ENCODE data around the gene TARBP2.
A peak's percentile ranks its signal among the peaks of the same experiment; 100 is the strongest.

DNA sequence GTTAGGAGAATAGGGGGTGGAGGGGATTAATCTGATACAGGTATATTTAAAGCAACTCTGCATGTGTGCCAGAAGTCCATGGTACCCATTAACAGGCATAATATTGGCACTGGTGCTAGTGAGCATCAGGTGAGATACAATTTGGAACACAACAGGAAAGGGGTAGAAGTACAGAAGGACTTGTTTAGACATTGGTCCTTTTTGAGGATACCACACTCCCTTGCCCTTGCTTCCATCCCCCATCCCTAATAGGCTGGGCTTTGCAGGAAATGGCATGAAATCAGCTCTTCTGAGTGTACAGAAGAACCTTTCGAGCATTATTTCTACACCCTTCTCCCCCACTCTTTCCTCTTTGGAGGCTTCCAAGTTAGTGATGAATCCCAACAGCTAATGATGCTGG, 32.8 kb upstream of the TARBP2 start:
- no peak for TF ChIP-seq PAX5 (IDR thresholded peaks at IDR 0.05; ENCODE audit: insufficient read depth, low read length, severe bottlenecking)
- TF ChIP-seq TAF1 (IDR thresholded peaks at IDR 0.05; ENCODE audit: low read depth, low read length), result no peak
- peak; percentile 69; the same call in 1 of the 2 replicates for TF ChIP-seq POLR2A (IDR thresholded peaks at IDR 0.05; ENCODE audit: low read depth, low read length)
- TF ChIP-seq POLR2AphosphoS5 (IDR thresholded peaks at IDR 0.05; ENCODE audit: low read depth, low read length), result peak; percentile 77

Measured in GM12891 (cell line).